ENCODE measurements around the gene CCDC106. TPM values are rescaled to one million over a fixed set of nuclear protein-coding genes. Genes with fewer than 3 reads are reported as not detected.

The CCDC106 gene
- total RNA-seq, 1 experiment from 2014 or later, result 19.9 TPM

GRCh38 chr19:55669418-55670279 lies 21.6 kb downstream of the CCDC106 start:
- Mint-ChIP-seq H3K9me3 (no peaks in the 10 kb centered on the region), H3K27ac (peak overlapping the region in 2 of 3 experiments; percentile 66 to 77; a peak in 3 of 7 replicates), H3K36me3 (ENCODE audit: insufficient read depth in 1 of 3, low read depth in 3 of 3) (peaks cover 55 to 85% (median 76%) of the 10 kb centered on the region in 3 experiments), H3K4me1 (peaks cover 27 to 36% of the 10 kb centered on the region in 2 experiments), H3K4me3 (no peak overlapping the region; a peak in 1 of 5 replicates), H3K27me3 (ENCODE audit: low read depth) (no peaks in the 10 kb centered on the region)
- no peak overlapping the region for H4K8ac ChIP-seq (replicated peaks; ENCODE audit: insufficient read length, low read depth, low read length)
- no peak overlapping the region for H2BK15ac ChIP-seq (ENCODE audit: low read depth, low read length)
- H2BK120ac ChIP-seq (ENCODE audit: low read depth, low read length, poor library complexity, severe bottlenecking), result no peak overlapping the region
- H3K27me3 ChIP-seq (ENCODE audit: insufficient read depth, low read length), result no peaks in the 10 kb centered on the region
- H3K56ac ChIP-seq (ENCODE audit: insufficient read length, low read depth, low read length), result no peak overlapping the region
- H2BK20ac ChIP-seq (ENCODE audit: low read depth, low read length, poor library complexity, severe bottlenecking), result no peak overlapping the region
- H3K23ac ChIP-seq (ENCODE audit: insufficient read length, low read depth, low read length), result no peak overlapping the region
- no peak overlapping the region for H3K9ac ChIP-seq (ENCODE audit: extremely low read depth, insufficient read length, low read length)
- H3K4me2 ChIP-seq (ENCODE audit: insufficient read depth, insufficient read length, low read length), result no peak overlapping the region
- H3K4me1 ChIP-seq (ENCODE audit: insufficient read depth, low read length), result no peaks in the 10 kb centered on the region
- no peaks in the 10 kb centered on the region for H3K79me1 ChIP-seq (ENCODE audit: insufficient read depth, low read depth, low read length, poor library complexity, severe bottlenecking)
- H4K5ac ChIP-seq (ENCODE audit: insufficient read length, low read depth, low read length), result no peak overlapping the region
- H3T11ph ChIP-seq (ENCODE audit: low read length), result no peak overlapping the region
- H3K27ac ChIP-seq (ENCODE audit: insufficient read length, low read depth, low read length), result no peak overlapping the region
- no peaks in the 10 kb centered on the region for H3K9me3 ChIP-seq (ENCODE audit: control insufficient read depth, low read depth, low read length)
- H4K91ac ChIP-seq (ENCODE audit: insufficient read length, low read depth, low read length), result no peak overlapping the region
- no peak overlapping the region for H3K14ac ChIP-seq (ENCODE audit: insufficient read depth, low read length)
- no peak overlapping the region for H3K18ac ChIP-seq (ENCODE audit: insufficient read length, low read depth, low read length)
- no peak overlapping the region for H3K4ac ChIP-seq (ENCODE audit: low read depth, low read length)
- no peak overlapping the region for H2BK12ac ChIP-seq (ENCODE audit: insufficient read length, low read depth, low read length)
- H3K23me2 ChIP-seq (ENCODE audit: insufficient read length, low read depth, low read length, poor library complexity, severe bottlenecking), result no peaks in the 10 kb centered on the region
- no peak overlapping the region for H2AK5ac ChIP-seq (ENCODE audit: insufficient read length, low read length)
- no peak overlapping the region for H2BK5ac ChIP-seq (ENCODE audit: insufficient read length, low read length)
- H2AFZ ChIP-seq (ENCODE audit: low read length), result no peak overlapping the region
- no CpG with 5 or more reads among the region's 43 CpGs for WGBS (ENCODE audit: extremely low coverage, insufficient read length, low lambda C conversion rate)
- DNase-seq, result no peak
- H3K79me2 ChIP-seq (ENCODE audit: insufficient read depth, low read length), result peaks cover 4% of the 10 kb centered on the region; the same call in 1 of the 2 replicates
- H4K20me1 ChIP-seq (ENCODE audit: control insufficient read depth, insufficient read depth, insufficient read length), result no peaks in the 10 kb centered on the region
- TF ChIP-seq CTCF (conservative IDR thresholded peaks at IDR 0.05), result no peak

Data from H9 (cell line).